A549 (cell line): ENCODE results near the gene ZNF280A.
"Not testable (repeated sequence)": the region's sequence is repeated elsewhere in the genome, so short reads cannot be mapped to it uniquely, and the experiment has no call there.

Experiments used
- HES2 ChIP-seq: fragments of >200 bp; sonication (Bioruptor Twin); formaldehyde crosslinking; IDR thresholded peaks from 2 replicates; pipeline ENCODE4 v1.6.1; 2016
- MAX ChIP-seq: IDR thresholded peaks from 2 replicates; pipeline ENCODE4 v1.6.1; 2012
- MYC ChIP-seq: IDR thresholded peaks from 2 replicates; pipeline ENCODE4 v1.6.1; 2012; ENCODE audit warnings: mild to moderate bottlenecking, inconsistent platforms, low read length, improper control_type of control experiment, borderline replicate concordance
- PHF8 ChIP-seq: fragments of 200-600 bp; sonication (generic); IDR thresholded peaks from 2 replicates; pipeline ENCODE4 v1.6.1; 2016; ENCODE audit warnings: low read depth, mild to moderate bottlenecking, antibody characterized with exemption, moderate library complexity, borderline replicate concordance
- RAD21 ChIP-seq, 2 experiments: fragments of >200 bp in 1 of 2; sonication (Bioruptor Twin) in 1 of 2; formaldehyde crosslinking in 1 of 2; IDR thresholded peaks in 1 of 2; conservative IDR thresholded peaks in 1 of 2; 2 replicates in 1 of 2; 3 replicates in 1 of 2; pipeline ENCODE4 v1.6.1; 2012 to 2018; ENCODE audit warnings: inconsistent platforms in 1 of 2
- RARB ChIP-seq: fragments of 250-450 bp; sonication (Bioruptor Pico); IDR thresholded peaks from 2 replicates; pipeline ENCODE4 v1.8.0; 2021; ENCODE audit warnings: mild to moderate bottlenecking, moderate library complexity

GRCh38 chr22:22491589-22491988 lies 28.5 kb downstream of the ZNF280A start:
- TF ChIP-seq PHF8; MAX; HES2; RARB (CRISPR knock-in tag); RAD21 (conservative IDR thresholded peaks at IDR 0.05 in 1 of 2, IDR thresholded peaks at IDR 0.05 in 1 of 2); MYC: not testable (repeated sequence)
